ENCODE data around the gene GADD45A. TPM values are rescaled to one million over a fixed set of nuclear protein-coding genes. Genes with fewer than 3 reads are reported as not detected.

Gene GADD45A
- polyA plus RNA-seq, 3 donors, result 7.5 to 14.3 (median 9.6) TPM

DNA sequence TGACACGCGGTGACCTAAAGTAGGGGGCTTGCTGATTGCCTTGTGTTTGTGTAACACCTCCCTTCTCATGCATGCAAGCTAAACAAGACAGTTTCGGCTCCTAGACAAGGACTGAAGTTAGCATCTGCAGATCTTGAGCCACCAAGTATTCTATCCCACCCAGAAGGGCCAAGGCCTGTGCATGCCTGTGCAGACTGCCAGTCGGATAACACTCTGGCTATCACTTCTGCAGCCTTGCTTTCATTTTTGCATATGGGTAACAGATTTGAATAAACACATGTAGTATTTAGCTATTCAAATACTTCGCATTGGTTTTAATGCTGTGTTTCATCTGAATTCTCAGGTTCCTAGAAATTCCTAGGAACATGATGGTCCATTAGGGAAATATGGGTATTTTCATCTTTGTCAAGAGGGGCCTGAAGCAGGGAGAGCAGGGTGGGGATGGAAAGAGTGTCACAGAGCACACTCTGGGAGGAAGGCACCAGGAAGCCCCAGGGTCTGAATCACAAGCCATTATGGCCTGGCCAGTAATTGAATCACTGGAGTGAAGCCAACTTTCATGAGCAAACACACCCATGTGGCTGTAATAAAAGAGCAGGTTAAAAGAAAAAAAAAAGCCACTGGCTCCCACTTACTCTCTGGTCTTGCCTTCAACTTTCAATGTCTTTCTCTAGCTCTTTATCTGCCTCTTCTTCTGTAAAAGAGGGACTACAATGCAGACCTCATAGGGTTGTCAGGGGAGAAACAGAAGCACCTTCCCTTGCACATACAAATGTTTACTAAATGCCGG is 28.3 kb downstream of the GADD45A start:
- no peak overlapping the region for H3K4me3 ChIP-seq (replicated peaks in 1 of 3; ENCODE audit: low read depth in 2 of 3, low read length in 3 of 3)
- no peaks in the 10 kb centered on the region for H3K79me2 ChIP-seq (ENCODE audit: insufficient read depth, low read length)
- H2AFZ ChIP-seq (ENCODE audit: insufficient read depth, low read depth, low read length, poor library complexity, severe bottlenecking), result no peak overlapping the region
- TF ChIP-seq, protein P1, sequence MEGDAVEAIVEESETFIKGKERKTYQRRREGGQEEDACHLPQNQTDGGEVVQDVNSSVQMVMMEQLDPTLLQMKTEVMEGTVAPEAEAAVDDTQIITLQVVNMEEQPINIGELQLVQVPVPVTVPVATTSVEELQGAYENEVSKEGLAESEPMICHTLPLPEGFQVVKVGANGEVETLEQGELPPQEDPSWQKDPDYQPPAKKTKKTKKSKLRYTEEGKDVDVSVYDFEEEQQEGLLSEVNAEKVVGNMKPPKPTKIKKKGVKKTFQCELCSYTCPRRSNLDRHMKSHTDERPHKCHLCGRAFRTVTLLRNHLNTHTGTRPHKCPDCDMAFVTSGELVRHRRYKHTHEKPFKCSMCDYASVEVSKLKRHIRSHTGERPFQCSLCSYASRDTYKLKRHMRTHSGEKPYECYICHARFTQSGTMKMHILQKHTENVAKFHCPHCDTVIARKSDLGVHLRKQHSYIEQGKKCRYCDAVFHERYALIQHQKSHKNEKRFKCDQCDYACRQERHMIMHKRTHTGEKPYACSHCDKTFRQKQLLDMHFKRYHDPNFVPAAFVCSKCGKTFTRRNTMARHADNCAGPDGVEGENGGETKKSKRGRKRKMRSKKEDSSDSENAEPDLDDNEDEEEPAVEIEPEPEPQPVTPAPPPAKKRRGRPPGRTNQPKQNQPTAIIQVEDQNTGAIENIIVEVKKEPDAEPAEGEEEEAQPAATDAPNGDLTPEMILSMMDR (IDR thresholded peaks at IDR 0.05), result no peak
- Mint-ChIP-seq H3K9me3 (no peaks in the 10 kb centered on the region), H3K4me1 (peaks cover 6% of the 10 kb centered on the region), H3K4me3 (no peak overlapping the region), H3K36me3 (no peaks in the 10 kb centered on the region), H3K27me3 (ENCODE audit: low read depth in 3 of 3) (no peaks in the 10 kb centered on the region), H3K27ac (no peak overlapping the region)
- no peak for DNase-seq
- no peaks in the 10 kb centered on the region for H3K9me3 ChIP-seq (replicated peaks in 1 of 2; ENCODE audit: control insufficient read depth in 1 of 2, insufficient read depth in 1 of 2, low read length in 2 of 2)
- 96% methylated on average over 4 of the region's 6 CpGs for WGBS (ENCODE audit: insufficient coverage)
- no peaks in the 10 kb centered on the region for H3K4me1 ChIP-seq (ENCODE audit: control insufficient read depth in 1 of 2, insufficient read depth in 2 of 2, low read length in 2 of 2)
- H3K27me3 ChIP-seq (ENCODE audit: control insufficient read depth in 2 of 2, insufficient read depth in 2 of 2, low read length in 2 of 2), result no peaks in the 10 kb centered on the region
- H3K9ac ChIP-seq (ENCODE audit: insufficient read depth, low read length, poor library complexity, severe bottlenecking), result no peak overlapping the region
- intact Hi-C loops (cut with micrococcal nuclease), result no loop called here
- no peaks in the 10 kb centered on the region for H3K36me3 ChIP-seq (replicated peaks in 1 of 2; ENCODE audit: control insufficient read depth in 1 of 2, insufficient read depth in 2 of 2, low read length in 2 of 2)
- H3K4me2 ChIP-seq (replicated peaks; ENCODE audit: extremely low read depth, low read length, poor library complexity, severe bottlenecking), result no peak overlapping the region
- no peak overlapping the region for H3K27ac ChIP-seq (ENCODE audit: low read depth in 1 of 2, low read length in 2 of 2)
- no peaks in the 10 kb centered on the region for H4K20me1 ChIP-seq (ENCODE audit: insufficient read depth, low read length)

DNA sequence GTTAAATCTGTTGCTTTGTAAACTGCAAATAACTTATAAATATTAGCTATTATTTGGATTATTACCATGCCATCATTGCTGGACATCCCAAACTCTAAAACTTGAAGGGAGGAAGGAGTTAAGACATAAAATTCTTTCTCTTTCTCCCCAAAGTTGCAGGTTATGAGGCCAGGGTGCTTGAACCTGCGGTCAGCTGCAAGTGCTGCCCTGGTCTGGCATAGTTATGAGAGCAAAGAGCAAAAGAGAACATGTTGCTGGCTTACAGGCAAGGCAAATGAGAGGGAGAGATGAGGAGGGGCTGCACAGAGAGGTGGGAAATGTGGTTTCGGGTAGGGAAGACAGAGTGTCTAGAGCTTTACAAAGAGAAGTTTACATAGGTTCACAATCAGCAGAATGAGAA is 30.8 kb downstream of the GADD45A start:
- no CpG with 5 or more reads among the region's 2 CpGs for WGBS (ENCODE audit: insufficient coverage)
- DNase-seq, result no peak
- Mint-ChIP-seq H3K4me3 (no peak overlapping the region), H3K9me3 (no peaks in the 10 kb centered on the region), H3K4me1 (peaks cover 6% of the 10 kb centered on the region), H3K27ac (peak overlapping the region in 1 of 7 donors; percentile 40), H3K27me3 (ENCODE audit: low read depth in 3 of 3) (no peaks in the 10 kb centered on the region), H3K36me3 (no peaks in the 10 kb centered on the region)
- Histone ChIP-seq H3K9ac (ENCODE audit: insufficient read depth, low read length, poor library complexity, severe bottlenecking) (no peak overlapping the region), H3K27me3 (ENCODE audit: control insufficient read depth in 2 of 2, insufficient read depth in 2 of 2, low read length in 2 of 2) (no peaks in the 10 kb centered on the region), H3K36me3 (replicated peaks in 1 of 2; ENCODE audit: control insufficient read depth in 1 of 2, insufficient read depth in 2 of 2, low read length in 2 of 2) (no peaks in the 10 kb centered on the region), H2AFZ (ENCODE audit: insufficient read depth, low read depth, low read length, poor library complexity, severe bottlenecking) (no peak overlapping the region), H3K79me2 (ENCODE audit: insufficient read depth, low read length) (no peaks in the 10 kb centered on the region), H4K20me1 (ENCODE audit: insufficient read depth, low read length) (no peaks in the 10 kb centered on the region), H3K4me2 (replicated peaks; ENCODE audit: extremely low read depth, low read length, poor library complexity, severe bottlenecking) (no peak overlapping the region), H3K9me3 (replicated peaks in 1 of 2; ENCODE audit: control insufficient read depth in 1 of 2, insufficient read depth in 1 of 2, low read length in 2 of 2) (no peaks in the 10 kb centered on the region), H3K27ac (ENCODE audit: low read depth in 1 of 2, low read length in 2 of 2) (no peak overlapping the region), H3K4me3 (replicated peaks in 1 of 3; ENCODE audit: low read depth in 2 of 3, low read length in 3 of 3) (no peak overlapping the region), H3K4me1 (ENCODE audit: control insufficient read depth in 1 of 2, insufficient read depth in 2 of 2, low read length in 2 of 2) (no peaks in the 10 kb centered on the region)
- intact Hi-C loops (cut with micrococcal nuclease), result no loop called here
- TF ChIP-seq, protein P1 (IDR thresholded peaks at IDR 0.05), result no peak
